Activated CD8-positive, alpha-beta memory T cell treated with anti-CD3 and anti-CD28 coated beads for 48 hours (primary cell): Measurements from ENCODE around the gene MOG.

Experiments
- DNase-seq, 3 experiments: peaks; one replicate each; pipeline ENCODE4 v3.0.0-alpha.2; 2020; ENCODE audit warnings: low read depth in 2 of 3, low spot score in 2 of 3

Gene MOG

GRCh38 chr6:29656798-29657197 lies at the start of gene MOG:
Gene MOG (plus strand): TSS chr6:29657092. CDS start chr6:29657210, 118 bp downstream.
- no peak for DNase-seq

- DNase-seq = no peak
Observed at GRCh38 chr6:29608131-29608530, 48.8 kb upstream of the MOG start.

- no peak for DNase-seq
Observed at GRCh38 chr6:29610540-29610939, 46.4 kb upstream of the MOG start.

- DNase-seq = no peak
Observed at GRCh38 chr6:29611426-29611825, 45.5 kb upstream of the MOG start.

- no peak for DNase-seq
Observed at GRCh38 chr6:29617782-29618554, 38.9 kb upstream of the MOG start.

- DNase-seq = no peak
Observed at GRCh38 chr6:29619578-29620160, 37.2 kb upstream of the MOG start.

GRCh38 chr6:29620630-29621029 lies 36.3 kb upstream of the MOG start:
- no peak for DNase-seq

GRCh38 chr6:29624520-29624961 lies 32.4 kb upstream of the MOG start:
- DNase-seq = no peak

GRCh38 chr6:29625337-29625930 lies 31.5 kb upstream of the MOG start:
- no peak for DNase-seq

GRCh38 chr6:29626948-29627754 lies 29.7 kb upstream of the MOG start:
- DNase-seq = no peak

GRCh38 chr6:29627755-29628418 lies 29.0 kb upstream of the MOG start:
- peak in 1 of 3 experiments; percentile 12 for DNase-seq

- DNase-seq = peak in 2 of 3 experiments; percentile 30 to 31
Observed at GRCh38 chr6:29628419-29629281, 28.2 kb upstream of the MOG start.

GRCh38 chr6:29629571-29629970 lies 27.3 kb upstream of the MOG start:
- no peak for DNase-seq

GRCh38 chr6:29630315-29630714 lies 26.6 kb upstream of the MOG start:
- DNase-seq = no peak

GRCh38 chr6:29631209-29631810 lies 25.6 kb upstream of the MOG start:
- DNase-seq = no peak

GRCh38 chr6:29631860-29632731 lies 24.8 kb upstream of the MOG start:
- peak in 1 of 3 experiments; percentile 20 for DNase-seq

GRCh38 chr6:29632789-29633533 lies 23.9 kb upstream of the MOG start, which contains the start of gene GABBR1:
Gene GABBR1 (minus strand): TSS chr6:29633183. CDS start chr6:29632385, 798 bp downstream.
- DNase-seq = peak in 2 of 3 experiments; percentile 26 to 37

GRCh38 chr6:29633534-29633905 lies 23.4 kb upstream of the MOG start:
- no peak for DNase-seq
